Transverse colon (tissue), 4 donors: ENCODE data around the gene FLT4.

Experiments used
- POLR2A ChIP-seq: fragments of 450-650 bp; IDR thresholded peaks from one replicate; pipeline ENCODE4 v1.6.1; 2016; ENCODE audit warnings: antibody characterized with exemption, mild to moderate bottlenecking, moderate library complexity
- POLR2AphosphoS5 ChIP-seq, 3 donors: sonication (generic); formaldehyde crosslinking; IDR thresholded peaks; one replicate each; pipeline ENCODE4 v1.6.1; 2016; ENCODE audit warnings: antibody characterized with exemption in 3 of 3
- TF ChIP-seq, protein P1 (sequence below), 5 experiments: fragments of 200-600 bp in 3 of 5; fragments of 450-650 bp in 2 of 5; sonication (generic) in 3 of 5; IDR thresholded peaks; 1 replicate in 2 of 5; 2 replicates in 3 of 5; pipeline ENCODE4 v1.5.1; 2016 to 2017; ENCODE audit warnings: antibody characterized with exemption in 5 of 5, inconsistent platforms in 3 of 5, mild to moderate bottlenecking in 2 of 5, moderate library complexity in 1 of 5

- TF ChIP-seq, protein P1, sequence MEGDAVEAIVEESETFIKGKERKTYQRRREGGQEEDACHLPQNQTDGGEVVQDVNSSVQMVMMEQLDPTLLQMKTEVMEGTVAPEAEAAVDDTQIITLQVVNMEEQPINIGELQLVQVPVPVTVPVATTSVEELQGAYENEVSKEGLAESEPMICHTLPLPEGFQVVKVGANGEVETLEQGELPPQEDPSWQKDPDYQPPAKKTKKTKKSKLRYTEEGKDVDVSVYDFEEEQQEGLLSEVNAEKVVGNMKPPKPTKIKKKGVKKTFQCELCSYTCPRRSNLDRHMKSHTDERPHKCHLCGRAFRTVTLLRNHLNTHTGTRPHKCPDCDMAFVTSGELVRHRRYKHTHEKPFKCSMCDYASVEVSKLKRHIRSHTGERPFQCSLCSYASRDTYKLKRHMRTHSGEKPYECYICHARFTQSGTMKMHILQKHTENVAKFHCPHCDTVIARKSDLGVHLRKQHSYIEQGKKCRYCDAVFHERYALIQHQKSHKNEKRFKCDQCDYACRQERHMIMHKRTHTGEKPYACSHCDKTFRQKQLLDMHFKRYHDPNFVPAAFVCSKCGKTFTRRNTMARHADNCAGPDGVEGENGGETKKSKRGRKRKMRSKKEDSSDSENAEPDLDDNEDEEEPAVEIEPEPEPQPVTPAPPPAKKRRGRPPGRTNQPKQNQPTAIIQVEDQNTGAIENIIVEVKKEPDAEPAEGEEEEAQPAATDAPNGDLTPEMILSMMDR (IDR thresholded peaks at IDR 0.05): no peak
- TF ChIP-seq POLR2A: no peak
- TF ChIP-seq POLR2AphosphoS5 (IDR thresholded peaks at IDR 0.05): no peak
Observed at GRCh38 chr5:180652771-180653170, 3.4 kb upstream of the FLT4 start.
